HG03039 (cell line): ENCODE measurements around the gene TCEA2.
A peak's percentile ranks its signal among the peaks of the same experiment; 100 is the strongest.
"Not testable (repeated sequence)": the region's sequence is repeated elsewhere in the genome, so short reads cannot be mapped to it uniquely, and the experiment has no call there.

Experiments used
- ATAC-seq: cut with Tn5 transposase; IDR thresholded peaks from one replicate; pipeline ENCODE4 v1.9.1; 2021; ENCODE audit warnings: mild to moderate bottlenecking, moderate library complexity; ENCODE audit not compliant: unreplicated experiment

Gene TCEA2

DNA sequence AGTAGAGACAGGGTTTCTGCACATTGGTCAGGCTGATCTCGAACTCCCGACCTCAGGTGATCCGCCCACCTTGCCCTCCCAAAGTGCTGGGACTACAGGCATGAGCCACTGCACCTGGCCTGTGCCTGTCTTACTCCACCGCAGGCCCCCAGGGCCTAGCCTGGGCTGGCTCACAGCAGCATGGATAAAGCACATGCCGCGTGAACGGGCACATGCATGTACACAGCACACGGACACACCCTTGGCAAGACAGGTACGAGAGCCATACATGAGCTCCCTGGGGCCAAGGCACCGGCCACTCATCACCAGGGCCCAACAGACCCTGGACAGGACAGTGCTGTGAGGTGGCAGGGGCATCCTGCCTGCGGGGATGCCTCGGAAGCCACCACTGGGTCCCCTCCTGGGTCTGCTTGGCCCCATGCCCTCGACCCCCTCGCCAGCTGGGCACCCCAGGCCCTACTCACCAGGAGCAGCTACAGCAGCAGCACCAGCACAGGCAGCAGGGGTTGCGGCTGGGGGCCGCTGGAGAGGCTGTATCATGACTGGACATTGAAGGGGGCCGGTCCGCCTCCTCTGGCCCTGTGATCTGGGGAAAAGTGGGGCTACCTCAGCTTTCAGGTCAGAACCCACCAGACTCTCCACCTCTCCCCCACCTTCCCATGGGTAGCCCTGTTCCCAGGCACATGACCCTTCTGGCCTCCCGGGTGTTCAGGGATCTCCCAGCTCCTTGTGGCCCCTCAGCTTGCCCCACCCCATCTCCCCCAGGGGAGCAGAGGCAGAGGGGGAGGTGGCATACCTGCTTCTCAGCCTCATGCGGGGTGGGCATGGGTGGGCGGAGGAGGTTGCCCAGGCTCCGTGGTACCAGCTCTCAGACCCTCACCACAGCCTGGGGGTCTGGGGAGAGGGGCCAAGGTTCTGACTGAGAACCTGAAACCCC, 13.3 kb downstream of the TCEA2 start:
- ATAC-seq, result no peak

DNA sequence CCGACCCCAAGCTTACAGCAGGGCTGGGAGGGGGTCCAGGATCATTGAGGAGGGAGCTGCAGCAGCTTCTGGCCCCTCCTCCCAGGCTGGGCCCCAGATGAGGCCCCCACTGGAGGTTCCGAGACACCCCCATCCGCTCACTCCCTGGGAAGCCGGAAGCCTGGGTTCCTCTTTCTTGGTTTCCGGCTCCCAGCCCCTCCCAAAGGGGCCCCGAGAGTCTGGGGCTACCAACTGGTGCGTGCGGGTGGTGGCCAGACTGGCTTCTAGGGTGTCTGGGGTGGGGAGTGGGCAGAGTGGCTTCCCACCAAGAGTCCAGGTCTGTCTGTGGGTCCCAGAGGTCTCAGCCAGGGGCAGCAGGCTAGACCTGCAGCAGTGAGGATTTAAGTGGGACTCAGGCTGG, 14.1 kb downstream of the TCEA2 start:
- no peak for ATAC-seq

DNA sequence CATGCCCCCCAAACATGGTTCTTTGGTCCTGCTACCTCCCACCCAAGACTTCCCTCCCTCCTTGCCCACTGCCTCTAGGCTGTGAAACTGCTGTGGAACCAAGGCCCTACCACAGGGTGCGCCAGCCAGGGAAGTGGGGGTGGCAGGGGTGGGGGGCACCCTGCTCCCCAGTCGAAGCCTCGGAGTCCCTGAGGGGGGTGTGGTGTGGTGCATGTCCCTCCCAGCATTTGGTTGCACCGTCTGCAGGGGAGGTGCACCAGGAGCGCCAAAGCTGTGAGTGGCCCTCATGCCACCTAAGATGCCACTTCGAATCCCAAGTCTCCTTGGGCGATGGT, 14.5 kb downstream of the TCEA2 start:
- no peak for ATAC-seq

DNA sequence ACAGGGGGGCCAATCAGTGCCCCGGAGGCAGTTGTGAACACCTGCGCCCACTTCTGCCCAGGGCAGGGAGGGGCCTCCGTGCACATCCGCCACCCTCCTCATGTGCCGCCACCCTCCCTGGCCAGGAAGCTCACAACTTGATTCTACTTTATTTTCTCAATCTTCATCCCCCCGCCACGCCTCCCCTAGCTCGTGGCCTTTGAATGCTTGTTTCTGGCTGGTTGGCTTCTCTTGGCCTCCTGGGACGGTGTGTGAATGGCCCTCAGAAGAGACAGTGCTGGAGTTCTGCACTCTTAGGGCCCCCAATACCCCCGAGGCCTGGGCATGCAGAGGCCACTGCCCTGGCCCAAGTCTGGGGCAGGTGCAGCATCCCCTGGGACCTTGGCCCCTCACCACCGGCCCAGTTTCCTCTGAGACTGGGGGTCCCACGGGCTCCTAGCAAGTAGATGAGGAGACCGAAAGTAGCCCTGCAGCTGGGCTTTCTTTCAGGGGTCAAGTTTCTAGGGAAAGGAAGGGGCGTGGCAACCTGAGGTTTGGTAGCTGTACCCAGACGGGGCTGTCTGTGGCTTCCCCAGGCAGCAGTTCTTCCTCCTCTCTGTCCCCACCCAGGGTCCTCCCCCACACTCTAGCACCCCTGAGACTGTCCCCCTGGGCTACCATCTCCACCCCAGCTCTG, 15.0 kb downstream of the TCEA2 start:
- no peak for ATAC-seq

DNA sequence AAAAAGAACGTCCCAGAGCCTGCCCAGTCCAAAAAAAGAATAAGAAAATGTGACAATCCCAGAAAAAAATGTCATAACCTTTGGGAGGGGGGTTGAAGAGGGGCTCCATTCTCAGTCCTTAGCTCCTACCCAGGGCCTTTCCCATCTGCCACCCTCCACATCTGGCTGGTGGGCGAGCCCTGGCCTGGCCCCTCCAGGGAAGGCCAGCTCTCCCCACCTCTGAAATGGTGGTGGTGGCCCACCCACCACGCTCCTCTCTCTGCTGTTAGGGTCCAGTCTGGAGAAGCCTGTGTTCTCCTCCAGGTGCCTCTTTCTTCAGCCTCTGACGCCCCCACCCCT, 15.9 kb downstream of the TCEA2 start:
- no peak for ATAC-seq

DNA sequence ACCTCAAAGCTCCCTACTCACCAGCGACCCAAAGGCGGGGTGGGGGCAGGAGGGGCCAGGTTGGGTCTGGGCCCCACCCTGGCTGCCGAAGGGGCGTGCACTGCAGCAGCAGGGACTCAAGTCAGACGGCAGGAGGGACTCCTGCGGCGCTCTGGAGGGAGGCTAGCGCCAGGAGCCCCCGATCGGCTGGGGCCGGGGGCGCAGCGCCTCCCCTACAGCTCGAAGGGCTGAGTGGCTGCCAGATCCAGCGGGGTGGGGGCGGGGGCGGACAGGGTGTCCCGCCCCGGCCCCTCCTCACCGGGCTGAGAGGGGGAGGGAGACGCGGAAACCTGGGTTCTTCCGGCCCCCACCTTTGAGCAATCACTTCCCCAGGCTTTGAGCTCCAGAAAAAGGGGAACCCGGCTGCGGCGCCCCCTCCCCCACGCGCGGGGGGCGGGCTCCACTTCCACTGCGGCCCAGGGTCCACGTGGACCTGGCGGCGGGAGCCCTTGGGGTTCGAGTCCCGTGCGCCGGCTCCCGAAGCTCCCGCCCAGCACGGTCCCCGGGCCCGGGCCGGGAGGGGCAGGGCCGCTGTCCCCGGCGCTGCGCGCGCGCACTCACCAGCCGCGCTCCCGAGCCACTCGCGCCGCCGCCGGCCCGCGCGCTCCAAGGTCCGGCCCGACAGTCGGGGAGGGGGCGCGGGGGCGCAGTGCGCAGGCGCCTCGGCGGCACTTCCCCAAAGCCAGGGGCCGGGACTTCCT, 16.4 kb downstream of the TCEA2 start, which contains the start of gene RGS19:
Gene RGS19, minus strand, starts transcription at position 246 of the 740 bp plus-strand sequence. CDS start 2,632 bp downstream, outside the sequence.
- ATAC-seq, result peak; percentile 37

DNA sequence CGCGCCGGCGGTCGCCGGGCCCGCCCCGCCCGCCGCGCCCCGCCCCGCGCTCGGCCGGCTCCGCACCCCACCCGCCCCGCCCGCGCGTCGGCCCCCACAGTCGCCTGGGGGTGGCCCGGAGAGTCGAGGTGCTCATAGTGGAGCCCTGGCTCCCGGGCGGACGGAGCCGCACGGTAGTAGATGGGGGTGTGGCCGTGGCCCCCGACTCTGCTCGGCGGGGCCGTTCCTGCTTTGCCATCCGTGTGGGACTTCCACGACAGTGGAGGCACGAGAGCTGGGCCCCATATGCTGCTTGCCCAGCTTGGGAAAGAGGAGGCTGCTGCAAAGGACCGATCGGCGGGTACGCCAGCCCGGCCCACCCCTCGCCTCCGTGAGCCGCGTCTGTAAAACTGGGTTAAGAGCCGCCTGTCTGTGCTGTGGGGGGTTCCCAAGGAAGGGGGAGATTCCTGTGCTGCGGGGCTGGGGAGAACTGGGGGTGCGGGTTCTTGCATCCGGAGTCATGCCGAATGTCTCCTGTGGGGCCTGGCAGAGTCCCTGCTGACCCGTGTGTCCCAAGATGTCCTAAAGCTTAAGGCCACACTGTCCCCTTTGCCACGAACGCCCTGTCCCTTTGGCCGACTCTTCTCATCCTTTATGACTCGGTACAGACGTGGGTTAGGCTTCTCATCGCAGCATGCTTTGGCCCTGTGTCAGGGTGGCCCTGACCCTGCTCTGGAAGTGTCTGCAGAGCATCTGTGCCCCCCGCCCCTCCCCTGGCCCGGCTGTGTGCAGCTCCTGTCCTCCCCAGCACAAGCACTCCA, 17.2 kb downstream of the TCEA2 start, which contains the start of gene OPRL1:
Gene OPRL1, plus strand, starts transcription at position 70 of the 800 bp plus-strand sequence. CDS start 12,639 bp downstream, outside the sequence.
- ATAC-seq, result peak; percentile 36

DNA sequence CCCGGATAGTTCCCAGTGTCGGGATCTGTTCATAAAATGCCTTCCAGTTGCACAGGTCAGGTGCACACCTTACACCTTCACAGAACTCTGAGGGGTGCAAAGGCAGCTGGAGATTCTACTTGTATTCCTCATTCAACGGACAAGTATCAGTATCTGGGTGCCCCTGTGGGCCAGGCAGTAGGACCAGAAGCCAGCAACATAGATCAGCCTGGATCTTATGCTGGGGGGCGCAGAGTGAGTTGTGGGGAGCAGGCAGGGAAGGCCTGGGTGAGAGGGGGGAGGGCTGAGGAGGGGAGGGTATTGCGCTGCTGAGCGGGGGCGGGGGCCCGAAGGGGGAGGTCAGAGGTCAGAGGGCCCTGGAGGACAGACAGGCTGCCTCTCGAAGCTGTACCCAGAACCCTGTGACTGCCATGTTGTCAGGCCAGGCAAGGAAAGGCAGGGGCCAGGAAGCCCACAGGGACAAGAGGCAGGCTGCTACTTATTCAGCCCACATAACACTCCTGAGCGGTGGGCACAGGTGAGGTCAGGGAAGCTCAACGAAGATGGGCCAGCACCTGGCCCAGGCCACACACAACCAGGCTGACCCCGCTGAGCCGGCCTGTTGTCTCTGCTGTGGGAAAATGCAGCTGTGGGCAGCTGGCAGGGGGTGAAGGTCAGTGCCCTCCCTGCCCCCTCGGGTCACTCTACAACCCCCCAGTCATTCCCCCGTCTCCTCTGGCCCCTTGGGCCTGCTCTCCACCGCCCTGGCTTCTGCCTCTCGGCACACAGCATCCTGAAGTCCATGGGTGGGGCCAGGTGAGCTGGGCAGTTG, 18.0 kb downstream of the TCEA2 start:
- no peak for ATAC-seq

DNA sequence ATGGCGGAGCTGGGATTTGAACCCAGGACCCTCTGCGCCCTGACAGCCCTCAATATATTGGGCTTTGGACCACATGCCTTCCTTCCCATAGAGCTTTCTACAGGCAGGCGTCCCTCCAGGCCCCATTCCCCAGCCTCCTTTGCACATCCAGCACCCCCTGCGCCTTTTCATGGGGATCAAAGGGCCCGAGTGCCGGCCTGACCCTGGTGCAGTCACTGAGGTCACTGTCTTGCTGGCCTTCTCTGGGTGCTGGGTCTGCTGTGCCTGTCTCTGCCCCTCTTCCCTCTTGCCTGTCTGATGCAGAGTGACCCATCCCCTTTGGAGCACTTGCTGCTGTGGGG, 18.6 kb downstream of the TCEA2 start:
- no peak for ATAC-seq

DNA sequence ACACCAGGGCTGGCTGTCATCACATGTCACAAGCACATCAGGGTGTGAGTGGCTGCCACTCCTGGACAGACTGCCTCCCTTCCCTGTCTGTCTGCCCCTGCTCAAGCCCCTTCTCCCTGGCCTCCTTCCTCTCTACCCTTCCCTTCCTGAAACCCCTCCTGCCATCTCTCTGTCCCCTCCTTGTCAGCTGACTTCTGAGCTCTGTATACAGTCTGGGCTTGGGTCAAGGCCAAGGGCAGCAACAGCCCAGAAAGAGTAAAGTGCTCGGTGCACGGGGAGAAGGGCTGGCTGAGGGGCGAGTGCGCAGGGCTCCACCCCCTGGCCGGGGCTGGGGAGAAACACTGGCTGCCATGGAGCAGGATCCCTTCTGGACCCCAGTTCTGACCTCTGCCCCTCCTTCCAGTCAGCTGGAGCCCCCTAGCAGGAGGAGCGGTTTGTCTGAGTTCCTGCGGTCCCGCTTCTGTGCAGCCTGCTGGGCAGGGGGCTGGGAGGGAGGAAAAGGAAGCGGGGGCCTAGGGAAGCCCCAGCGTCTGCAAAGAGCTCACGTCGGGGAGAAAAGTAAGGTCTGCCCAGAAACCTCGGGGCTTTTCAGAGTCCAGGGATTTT, 19.2 kb downstream of the TCEA2 start:
- ATAC-seq, result no peak

DNA sequence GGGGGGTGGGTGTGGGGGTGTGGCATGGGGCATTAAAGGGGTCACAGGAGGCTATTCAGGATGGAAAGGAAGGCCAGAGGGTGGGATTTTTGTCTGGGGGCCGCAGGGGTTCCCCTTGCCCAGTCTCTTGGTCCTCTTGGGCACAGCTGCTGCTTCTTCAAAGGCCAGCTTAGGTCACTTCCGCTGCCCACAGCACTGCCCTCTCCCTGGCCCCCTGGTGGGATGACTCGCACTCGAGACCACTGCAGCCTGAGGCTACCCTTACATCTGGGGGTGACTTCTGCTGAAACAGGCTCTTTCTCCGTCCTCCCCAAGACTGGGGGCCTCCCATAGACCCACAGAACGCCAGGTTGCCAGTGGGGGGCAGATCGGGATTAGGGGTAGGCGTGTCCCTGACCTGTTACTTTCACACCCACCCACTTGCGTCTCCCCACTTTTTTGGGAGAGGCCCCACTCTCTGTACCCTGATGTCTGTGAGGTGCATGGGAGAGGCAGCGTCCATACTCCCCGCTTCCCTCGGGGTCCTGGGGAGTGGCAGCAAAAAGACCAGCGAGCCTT, 19.9 kb downstream of the TCEA2 start:
- no peak for ATAC-seq

DNA sequence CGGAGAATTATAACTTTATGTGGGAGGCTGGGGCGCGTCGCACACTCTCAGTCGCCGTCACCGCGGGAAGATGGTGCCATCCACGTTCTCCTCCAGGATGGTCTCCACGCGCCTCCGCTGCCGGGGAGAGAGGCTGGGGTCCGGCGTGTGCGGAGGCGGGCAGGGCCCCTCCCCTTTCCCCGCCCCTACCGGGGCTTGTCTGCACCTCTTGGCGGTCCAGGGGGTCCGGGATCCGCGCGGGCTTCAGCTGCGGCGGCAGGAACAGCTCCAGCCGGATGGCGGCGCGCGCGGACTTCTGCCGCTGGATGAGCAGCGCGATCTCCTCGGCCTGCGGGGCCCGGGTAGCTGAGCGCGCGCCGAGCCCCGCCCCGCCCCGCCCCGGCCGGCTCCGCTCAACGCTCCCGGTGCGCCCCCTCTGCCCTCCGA, 20.4 kb downstream of the TCEA2 start:
- no peak for ATAC-seq

DNA sequence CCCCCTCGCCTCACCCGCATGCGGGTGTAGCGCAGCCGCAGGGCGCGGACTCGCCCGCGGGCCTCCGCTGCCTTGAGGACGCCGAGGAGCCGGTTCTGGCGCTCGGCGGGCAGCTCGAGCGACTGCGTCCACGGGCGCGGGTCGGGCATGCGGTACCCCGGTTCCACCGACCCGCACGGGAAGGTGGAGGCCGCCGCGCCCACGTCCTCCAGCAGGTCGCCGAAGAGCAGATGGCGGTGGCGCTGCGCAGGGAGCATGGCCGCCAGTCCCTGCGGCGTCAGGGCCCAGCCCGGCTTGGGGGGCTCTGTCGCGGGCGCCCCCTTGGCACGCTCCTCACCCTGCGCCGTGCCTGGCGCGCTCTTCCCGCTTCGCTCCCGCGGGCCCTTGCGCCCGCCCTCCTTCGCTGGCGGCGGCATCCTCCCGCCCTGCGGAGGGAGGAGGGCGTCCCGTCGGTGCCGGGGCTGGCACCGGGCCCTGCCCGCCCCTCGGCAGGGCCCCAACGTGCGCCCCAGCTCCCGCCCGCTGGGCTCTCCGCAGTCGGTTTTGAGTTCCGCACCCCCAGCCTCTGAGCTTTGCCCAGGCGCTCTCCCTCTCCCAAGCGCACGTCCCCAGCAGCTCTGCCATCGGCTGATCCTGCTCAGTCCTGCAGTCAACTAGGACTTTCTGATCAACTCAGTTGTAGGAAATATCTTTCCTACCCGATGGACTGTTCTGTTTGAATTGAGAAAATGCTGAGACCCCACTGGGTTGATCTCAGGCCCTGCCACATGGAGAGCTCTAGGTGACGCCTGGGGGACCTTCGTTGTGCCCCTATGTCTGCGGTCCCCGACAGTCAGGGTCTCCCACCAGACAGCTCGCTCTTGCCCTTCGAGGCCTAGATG, 21.0 kb downstream of the TCEA2 start, which contains the start of gene LKAAEAR1:
Gene LKAAEAR1, minus strand, starts transcription at position 595 of the 881 bp plus-strand sequence. Its CDS starts 179 bp downstream, at position 416.
- ATAC-seq, result no peak

DNA sequence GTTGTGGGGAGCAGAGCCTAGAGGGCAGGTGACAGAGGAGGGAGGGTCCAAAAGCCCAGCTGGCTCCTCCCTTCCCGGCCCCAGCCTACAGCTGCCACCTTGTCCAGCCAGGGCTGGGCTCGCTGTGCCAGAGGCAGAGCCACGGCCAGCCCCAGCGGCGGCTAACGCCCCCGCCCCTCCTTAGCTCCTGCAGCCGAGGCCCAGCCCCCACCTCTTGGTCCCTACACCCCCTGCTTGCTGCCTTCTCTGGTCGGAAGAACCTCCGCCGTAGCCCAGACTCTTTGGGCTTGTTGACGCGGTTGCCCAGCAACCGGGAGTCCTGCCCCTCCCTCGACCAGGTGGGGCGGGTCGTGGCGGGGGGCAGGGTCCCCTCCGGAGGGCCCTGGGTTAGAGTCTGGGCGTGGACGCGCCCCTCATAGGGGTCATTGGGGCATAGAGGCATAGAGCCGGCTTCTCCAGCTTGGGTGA, 21.7 kb downstream of the TCEA2 start:
- ATAC-seq, result no peak

DNA sequence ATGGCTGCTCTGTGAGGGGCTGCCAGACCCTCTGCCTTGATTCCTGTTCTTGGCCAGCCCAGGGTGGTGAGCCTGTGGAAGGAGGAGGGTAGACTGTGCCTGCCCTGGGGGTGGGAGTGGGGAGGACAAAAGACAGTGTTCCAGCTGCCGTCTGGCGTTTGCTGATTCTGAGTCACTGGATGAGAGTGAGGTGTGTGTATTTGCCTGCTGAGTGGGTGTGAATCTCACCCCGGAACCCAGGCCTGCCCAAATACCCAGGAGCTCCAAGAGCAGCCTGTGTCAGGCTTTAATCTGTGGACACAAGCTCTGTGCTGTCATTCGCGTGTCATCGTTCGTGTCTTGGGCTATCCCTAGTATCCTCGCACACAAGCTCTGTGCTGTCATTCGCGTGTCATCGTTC, 23.8 kb downstream of the TCEA2 start:
- ATAC-seq, result no peak

DNA sequence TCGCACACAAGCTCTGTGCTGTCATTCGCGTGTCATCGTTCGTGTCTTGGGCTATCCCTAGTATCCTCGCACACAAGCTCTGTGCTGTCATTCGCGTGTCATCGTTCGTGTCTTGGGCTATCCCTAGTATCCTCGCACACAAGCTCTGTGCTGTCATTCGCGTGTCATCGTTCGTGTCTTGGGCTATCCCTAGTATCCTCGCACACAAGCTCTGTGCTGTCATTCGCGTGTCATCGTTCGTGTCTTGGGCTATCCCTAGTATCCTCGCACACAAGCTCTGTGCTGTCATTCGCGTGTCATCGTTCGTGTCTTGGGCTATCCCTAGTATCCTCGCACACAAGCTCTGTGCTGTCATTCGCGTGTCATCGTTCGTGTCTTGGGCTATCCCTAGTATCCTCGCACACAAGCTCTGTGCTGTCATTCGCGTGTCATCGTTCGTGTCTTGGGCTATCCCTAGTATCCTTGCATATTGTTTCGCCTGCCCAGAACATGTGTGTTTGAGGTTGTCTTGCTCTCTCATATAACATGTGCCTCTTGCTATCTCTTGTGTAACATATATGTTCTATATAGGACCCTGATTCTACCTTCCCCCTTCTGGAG, 24.3 kb downstream of the TCEA2 start:
- not testable (repeated sequence) for ATAC-seq

DNA sequence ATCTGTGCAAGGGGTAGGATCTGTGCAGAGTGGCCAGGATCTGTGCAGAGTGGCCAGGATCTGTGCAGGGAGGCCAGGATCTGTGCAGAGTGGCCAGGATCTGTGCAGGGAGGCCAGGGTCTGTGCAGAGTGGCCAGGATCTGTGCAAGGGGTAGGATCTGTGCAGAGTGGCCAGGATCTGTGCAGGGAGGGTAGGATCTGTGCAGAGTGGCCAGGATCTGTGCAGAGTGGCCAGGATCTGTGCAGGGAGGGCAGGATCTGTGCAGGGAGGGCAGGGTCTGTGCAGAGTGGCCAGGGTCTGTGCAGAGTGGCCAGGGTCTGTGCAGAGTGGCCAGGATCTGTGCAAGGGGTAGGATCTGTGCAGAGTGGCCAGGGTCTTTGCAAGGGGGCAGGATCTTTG, 25.6 kb downstream of the TCEA2 start:
- not testable (repeated sequence) for ATAC-seq
